GM12878 (cell line): ENCODE data around the gene AZU1. TPM values are rescaled to one million over a fixed set of nuclear protein-coding genes. Genes with fewer than 3 reads are reported as not detected.

ENCODE experiments used
- ATAC-seq: fragments of 200-7000 bp; cut with Tn5 transposase; 3 replicates; pipeline ENCODE4 v1.9.1; 2020; ENCODE audit warnings: mild to moderate bottlenecking, moderate library complexity
- BruUV-seq: library from RNA; stranded (reverse); fragments of 400-500 nt; replicated peaks from 2 replicates; lab custom pipeline; 2021; lab: Mats Ljungman, UMichigan
- CTCF ChIA-PET: fragments of 300-600 bp; sonication (Branson Sonifier 250); formaldehyde crosslinking; extraction: SDS; loops from one replicate; lab custom pipeline; 2021; ENCODE audit warnings: inconsistent platforms; lab: Yijun Ruan, JAX
- POLR2A ChIA-PET: fragments of 350-600 bp; formaldehyde crosslinking; extraction: SDS; loops from one replicate; lab custom pipeline; 2021; ENCODE audit warnings: inconsistent platforms; lab: Charles Lee
- RAD21 ChIA-PET: fragments of 300-600 bp; sonication (Branson Sonifier 250); formaldehyde crosslinking; loops from one replicate; lab custom pipeline; 2023; ENCODE audit warnings: antibody characterized with exemption; ENCODE audit not compliant: unreplicated experiment; lab: Charles Lee
- SMC1A ChIA-PET: fragments of 300-600 bp; sonication (Branson Sonifier 250); formaldehyde crosslinking; loops from one replicate; lab custom pipeline; 2023; ENCODE audit not compliant: unreplicated experiment, uncharacterized antibody; lab: Charles Lee
- DNase-seq: peaks from one replicate; pipeline ENCODE4 v3.0.0-alpha.2; 2011; ENCODE audit warnings: low read depth, low spot score
- FAIRE-seq: peaks from 3 replicates; lab custom pipeline; 2011; peaks lifted over from hg19 to GRCh38; lab: Jason Lieb, UNC
- H2AFZ ChIP-seq: 2 replicates; pipeline ENCODE4 v1.6.0; 2011; ENCODE audit warnings: low read depth, low read length, control low read depth; ENCODE audit not compliant: control insufficient read depth
- H3K27ac ChIP-seq: 2 replicates; pipeline ENCODE4 v1.5.1; 2011; ENCODE audit warnings: control low read depth; ENCODE audit not compliant: control insufficient read depth, insufficient read depth
- H3K27me3 ChIP-seq, 2 experiments: replicated peaks in 1 of 2; 2 replicates each; pipeline versions ENCODE4 v1.6.0 to v1.6.1; 2011; ENCODE audit warnings: low read length in 1 of 2; ENCODE audit not compliant: control insufficient read depth in 2 of 2, insufficient read depth in 2 of 2
- H3K36me3 ChIP-seq, 2 experiments: 2 replicates each; pipeline ENCODE4 v1.5.1; 2011; ENCODE audit warnings: low read length in 1 of 2; ENCODE audit not compliant: control insufficient read depth in 2 of 2, insufficient read depth in 2 of 2
- H3K4me1 ChIP-seq: 2 replicates; pipeline ENCODE4 v1.6.1; 2011; ENCODE audit warnings: mild to moderate bottlenecking, low read length, moderate library complexity, mixed read lengths; ENCODE audit not compliant: control insufficient read depth, insufficient read depth
- H3K4me2 ChIP-seq: 2 replicates; pipeline ENCODE4 v1.6.0; 2011; ENCODE audit warnings: control low read depth; ENCODE audit not compliant: control insufficient read depth, insufficient read depth
- H3K4me3 ChIP-seq: fragments of 200-600 bp; sonication (generic); 2 replicates; pipeline ENCODE4 v1.5.1; 2016
- H3K79me2 ChIP-seq: 2 replicates; pipeline ENCODE4 v1.6.0; 2011; ENCODE audit warnings: low read length; ENCODE audit not compliant: control insufficient read depth, insufficient read depth
- H3K9ac ChIP-seq: 2 replicates; pipeline ENCODE4 v1.8.0; 2011; ENCODE audit warnings: low read length, control low read depth, mixed read lengths; ENCODE audit not compliant: control insufficient read depth, insufficient read depth
- H3K9me3 ChIP-seq: replicated peaks from 3 replicates; pipeline ENCODE4 v1.5.1; 2011; ENCODE audit warnings: mild to moderate bottlenecking, low read length; ENCODE audit not compliant: control insufficient read depth, insufficient read depth
- H4K20me1 ChIP-seq: 2 replicates; pipeline ENCODE4 v1.6.0; 2011; ENCODE audit not compliant: control insufficient read depth, insufficient read depth
- CTCF ChIP-seq, 3 experiments: IDR thresholded peaks in 2 of 3; conservative IDR thresholded peaks in 1 of 3; 2 replicates each; pipeline ENCODE4 v1.5.1; 2011; ENCODE audit warnings: low read depth in 3 of 3, low read length in 3 of 3, mild to moderate bottlenecking in 3 of 3, control low read depth in 2 of 3, moderate library complexity in 2 of 3, inconsistent platforms in 1 of 3, mixed read lengths in 1 of 3; ENCODE audit not compliant: control insufficient read depth in 2 of 3, insufficient read depth in 1 of 3; ENCODE audit errors: extremely low read depth in 1 of 3
- CUX1 ChIP-seq: IDR thresholded peaks from 2 replicates; pipeline ENCODE4 v1.6.1; 2012; ENCODE audit warnings: improper control_type of control experiment, low read depth, low read length; ENCODE audit not compliant: insufficient replicate concordance
- EED ChIP-seq: sonication (generic); IDR thresholded peaks from 2 replicates; pipeline ENCODE4 v1.6.1; 2016; ENCODE audit warnings: antibody characterized with exemption, low read depth
- KAT2A ChIP-seq: conservative IDR thresholded peaks from 2 replicates; pipeline ENCODE4 v1.6.1; 2011; ENCODE audit warnings: low read depth, low read length; ENCODE audit not compliant: control insufficient read depth
- MYB ChIP-seq: fragments of 150-350 bp; IDR thresholded peaks from 2 replicates; pipeline ENCODE4 v1.6.1; 2014; ENCODE audit warnings: mild to moderate bottlenecking, low read depth, low read length, borderline replicate concordance
- NBN ChIP-seq: fragments of 450-650 bp; IDR thresholded peaks from 2 replicates; pipeline ENCODE4 v1.6.1; 2016
- PAX5 ChIP-seq: IDR thresholded peaks from 2 replicates; pipeline ENCODE4 v1.6.1; 2011; ENCODE audit warnings: low read depth, low read length, borderline replicate concordance
- POLR2A ChIP-seq: IDR thresholded peaks from 2 replicates; pipeline ENCODE4 v1.6.1; 2011; ENCODE audit warnings: low read depth, mild to moderate bottlenecking, low read length
- POU2F2 ChIP-seq: IDR thresholded peaks from 3 replicates; pipeline ENCODE4 v1.6.1; 2011; ENCODE audit warnings: low read depth, mild to moderate bottlenecking, low read length, borderline replicate concordance
- RFX5 ChIP-seq: IDR thresholded peaks from 2 replicates; pipeline ENCODE4 v1.6.1; 2011; ENCODE audit warnings: low read depth, low read length, improper control_type of control experiment
- STAT3 ChIP-seq: IDR thresholded peaks from 2 replicates; pipeline ENCODE4 v1.6.1; 2011; ENCODE audit warnings: low read depth, low read length, improper control_type of control experiment
- SUPT20H ChIP-seq: IDR thresholded peaks from 2 replicates; pipeline ENCODE4 v1.6.1; 2011; ENCODE audit warnings: low read depth, mild to moderate bottlenecking, low read length, moderate library complexity, borderline replicate concordance; ENCODE audit not compliant: control insufficient read depth
- WRNIP1 ChIP-seq: IDR thresholded peaks from 2 replicates; pipeline ENCODE4 v1.6.1; 2011; ENCODE audit warnings: low read depth, low read length, improper control_type of control experiment, borderline replicate concordance
- WGBS: methylation state at CpG from one replicate; pipeline ENCODE4 v1.1.6; 2016; ENCODE audit warnings: low lambda C conversion rate; ENCODE audit not compliant: insufficient replicate concordance, insufficient coverage; ENCODE audit errors: missing lambda C conversion rate; 5-methylcytosine and 5-hydroxymethylcytosine counted together
- in situ Hi-C: fragments of 300-500 bp; cut with MboI; formaldehyde crosslinking; loops from 9 replicates; pipeline ENCODE4 v1.14.3; 2018; ENCODE audit warnings: mixed read lengths
- intact Hi-C: fragments of 100-400 bp; cut with micrococcal nuclease; formaldehyde crosslinking; loops from one replicate; pipeline ENCODE4 v1.14.2; 2022; ENCODE audit not compliant: unreplicated experiment
- polyA plus RNA-seq, 11 experiments: library from polyadenylated mRNA; depleted of rRNA in 4 of 11; unstranded in 6 of 11; stranded (reverse) in 5 of 11; fragments of >200 nt; fragmentation: Nextera tagmentation in 4 of 11; fragmentation: Illumina TruSeq in 1 of 11; extraction: Ambion mirVana in 4 of 11; extraction: Trizol in 1 of 11; gene quantifications; 1 replicate in 1 of 11; 2 replicates in 10 of 11; pipeline versions ENCODE4 v1.2.1 to v1.2.3, GENCODE V29; 2011 to 2016; ENCODE audit warnings: inconsistent platforms in 2 of 11, missing spikeins in 2 of 11, low read depth in 1 of 11
- total RNA-seq, 4 experiments: library from RNA; depleted of rRNA in 3 of 4; stranded (reverse); fragments of >200 nt in 3 of 4; fragmentation: Illumina TruSeq in 1 of 4; extraction: Trizol in 1 of 4; gene quantifications; 2 replicates each; pipeline versions ENCODE4 v1.2.1 to v1.2.3, GENCODE V29; 2013 to 2021
- TF ChIP-seq, protein P1 (sequence below): IDR thresholded peaks from 2 replicates; pipeline ENCODE4 v1.6.1; 2012; ENCODE audit warnings: low read length, inconsistent platforms

Gene AZU1
- total and polyA plus RNA-seq, 10 of the 15 experiments (the other 5 are each of a cell fraction or from before 2014, with no cell fraction given), result not detected

DNA sequence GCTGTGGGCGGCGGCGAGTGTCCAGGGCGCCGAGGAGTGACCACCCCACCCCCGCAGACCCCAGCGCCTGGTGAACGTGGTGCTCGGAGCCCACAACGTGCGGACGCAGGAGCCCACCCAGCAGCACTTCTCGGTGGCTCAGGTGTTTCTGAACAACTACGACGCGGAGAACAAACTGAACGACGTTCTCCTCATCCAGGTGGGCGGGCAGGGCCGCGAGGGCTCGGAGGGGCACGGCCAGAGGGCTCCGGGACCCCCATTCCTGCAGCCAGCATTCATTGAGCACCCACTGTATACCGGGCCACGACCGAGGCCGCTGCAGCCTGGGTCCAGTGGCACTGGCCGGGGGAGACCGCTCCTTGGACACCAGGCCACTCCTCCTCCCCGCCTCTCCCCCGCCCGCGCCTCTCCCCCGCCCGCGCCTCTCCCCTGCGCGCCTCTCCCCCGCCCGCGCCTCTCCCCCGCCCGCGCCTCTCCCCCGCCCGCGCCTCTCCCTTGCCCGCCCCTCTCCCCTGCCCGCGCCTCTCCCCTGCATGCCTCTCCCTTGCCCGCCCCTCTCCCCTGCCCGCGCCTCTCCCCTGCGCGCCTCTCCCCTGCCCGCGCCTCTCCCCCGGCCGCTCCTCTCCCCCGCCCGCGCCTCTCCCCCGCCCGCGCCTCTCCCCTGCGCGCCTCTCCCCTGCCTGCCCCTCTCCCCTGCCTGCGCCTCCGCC, 16.4 kb downstream of the AZU1 start:
- peaks cover 2% of the 10 kb centered on the region; the same call in 1 of the 2 replicates for H3K4me1 ChIP-seq
- CTCF ChIA-PET, result no interaction called here
- POLR2A ChIA-PET, result interaction anchor here (0.6 kb wide), 1 partner anchor 160 kb away, joined by 3 read pairs; no protein-coding TSS in a partner anchor
- WGBS, result 10% methylated on average over 23 of the region's 70 CpGs
- no peaks in the 10 kb centered on the region; a peak in 1 of 4 replicates for H3K27me3 ChIP-seq
- H3K9ac ChIP-seq, result no peak overlapping the region
- in situ Hi-C loops (no loop called here), intact Hi-C loops (no loop called here)
- H3K4me2 ChIP-seq, result no peak overlapping the region
- H2AFZ ChIP-seq, result no peak overlapping the region
- H4K20me1 ChIP-seq, result no peaks in the 10 kb centered on the region
- no peak overlapping the region for H3K4me3 ChIP-seq
- TF ChIP-seq WRNIP1 (no peak), CUX1 (no peak), POU2F2 (no peak), STAT3 (no peak), RFX5 (no peak), CTCF (IDR thresholded peaks at IDR 0.05 in 2 of 3, conservative IDR thresholded peaks at IDR 0.05 in 1 of 3; ENCODE audit: control insufficient read depth in 2 of 3, extremely low read depth in 1 of 3, insufficient read depth in 1 of 3, low read depth in 3 of 3, low read length in 3 of 3) (no peak), NBN (no peak), MYB (no peak), POLR2A (no peak), EED (no peak), SUPT20H (no peak), KAT2A (no peak), PAX5 (no peak)
- TF ChIP-seq, protein P1, sequence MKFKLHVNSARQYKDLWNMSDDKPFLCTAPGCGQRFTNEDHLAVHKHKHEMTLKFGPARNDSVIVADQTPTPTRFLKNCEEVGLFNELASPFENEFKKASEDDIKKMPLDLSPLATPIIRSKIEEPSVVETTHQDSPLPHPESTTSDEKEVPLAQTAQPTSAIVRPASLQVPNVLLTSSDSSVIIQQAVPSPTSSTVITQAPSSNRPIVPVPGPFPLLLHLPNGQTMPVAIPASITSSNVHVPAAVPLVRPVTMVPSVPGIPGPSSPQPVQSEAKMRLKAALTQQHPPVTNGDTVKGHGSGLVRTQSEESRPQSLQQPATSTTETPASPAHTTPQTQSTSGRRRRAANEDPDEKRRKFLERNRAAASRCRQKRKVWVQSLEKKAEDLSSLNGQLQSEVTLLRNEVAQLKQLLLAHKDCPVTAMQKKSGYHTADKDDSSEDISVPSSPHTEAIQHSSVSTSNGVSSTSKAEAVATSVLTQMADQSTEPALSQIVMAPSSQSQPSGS, result no peak
- RAD21 ChIA-PET, result no interaction called here
- H3K9me3 ChIP-seq, result no peaks in the 10 kb centered on the region; the same call in 2 of the 3 replicates
- FAIRE-seq (no peak), DNase-seq (no peak), ATAC-seq (no peak)
- no TSS peak for BruUV-seq
- SMC1A ChIA-PET, result interaction anchor here (0.5 kb wide), 1 partner anchor 11 kb away, joined by 3 read pairs; no protein-coding TSS in a partner anchor
- H3K36me3 ChIP-seq, result no peaks in the 10 kb centered on the region
- H3K79me2 ChIP-seq, result no peaks in the 10 kb centered on the region
- H3K27ac ChIP-seq, result no peak overlapping the region
